Esophagus muscularis mucosa (tissue), 4 donors: Measurements from ENCODE around the gene PABPN1. TPM values are rescaled to one million over a fixed set of nuclear protein-coding genes. Genes with fewer than 3 reads are reported as not detected.

Source experiments
- DNase-seq: peaks from one replicate; pipeline ENCODE4 v3.0.0-alpha.2; 2017; ENCODE audit errors: extremely low spot score
- H3K27ac ChIP-seq, 4 donors: fragments of 200-600 bp; sonication (generic); replicated peaks in 1 of 4; 1 replicate in 3 of 4; 2 replicates in 1 of 4; pipeline ENCODE4 v1.5.1; 2016 to 2019; ENCODE audit warnings: mild to moderate bottlenecking in 1 of 4
- H3K27me3 ChIP-seq, 4 donors: fragments of 200-600 bp; sonication (generic); one replicate each; pipeline versions ENCODE4 v1.5.1 to v1.6.0; 2016 to 2019
- H3K36me3 ChIP-seq, 4 donors: fragments of 200-600 bp; sonication (generic); one replicate each; pipeline ENCODE4 v1.5.1; 2016 to 2019
- H3K4me1 ChIP-seq, 4 donors: fragments of 200-600 bp; sonication (generic); one replicate each; pipeline ENCODE4 v1.5.1; 2016 to 2019
- H3K4me3 ChIP-seq, 4 donors: fragments of 200-600 bp; sonication (generic); 1 replicate in 2 of 4; 2 replicates in 2 of 4; pipeline ENCODE4 v1.5.1; 2016 to 2019; ENCODE audit warnings: mild to moderate bottlenecking in 4 of 4, moderate library complexity in 1 of 4
- H3K9me3 ChIP-seq, 4 donors: fragments of 200-600 bp; sonication (generic); 1 replicate in 3 of 4; 2 replicates in 1 of 4; pipeline ENCODE4 v1.5.1; 2016 to 2019
- CTCF ChIP-seq, 3 experiments: fragments of 200-600 bp in 2 of 3; fragments of 450-650 bp in 1 of 3; sonication (generic) in 2 of 3; IDR thresholded peaks; one replicate each; pipeline ENCODE4 v1.5.1; 2017 to 2019; ENCODE audit warnings: antibody characterized with exemption in 3 of 3, mild to moderate bottlenecking in 2 of 3, moderate library complexity in 1 of 3
- EP300 ChIP-seq: sonication (generic); formaldehyde crosslinking; IDR thresholded peaks from one replicate; pipeline ENCODE4 v1.6.1; 2017; ENCODE audit warnings: antibody characterized with exemption
- POLR2A ChIP-seq: fragments of 450-650 bp; IDR thresholded peaks from one replicate; pipeline ENCODE4 v1.6.1; 2017; ENCODE audit warnings: antibody characterized with exemption, moderate library complexity, mild to moderate bottlenecking, low read depth
- POLR2AphosphoS5 ChIP-seq, 2 donors: sonication (generic); formaldehyde crosslinking; IDR thresholded peaks; one replicate each; pipeline ENCODE4 v1.6.1; 2017; ENCODE audit warnings: antibody characterized with exemption in 2 of 2
- WGBS: methylation state at CpG from one replicate; pipeline ENCODE4 v1.1.5; 2018; 5-methylcytosine and 5-hydroxymethylcytosine counted together
- intact Hi-C: fragments of 100-400 bp; cut with DNase I; formaldehyde crosslinking; loops from one replicate; pipeline ENCODE4 v1.15.1; 2023
- total RNA-seq, 4 donors: library from RNA; depleted of rRNA; stranded (reverse); fragments of >200 nt; gene quantifications; one replicate each; pipeline versions ENCODE4 v1.1.0 to v1.2.1, GENCODE V29; 2016

The PABPN1 gene
- total RNA-seq, 4 donors from 2014 or later: 44.6 to 68.1 (median 53.9) TPM

- Histone ChIP-seq H3K4me3 (peak overlapping the region; percentile 69 to 84 (median 82)), H3K27me3 (no peaks in the 10 kb centered on the region), H3K9me3 (no peaks in the 10 kb centered on the region), H3K27ac (peak overlapping the region; percentile 94 to 100 (median 99)), H3K36me3 (peaks cover 0 to 22% (median 7%) of the 10 kb centered on the region in 4 donors), H3K4me1 (peaks cover 37 to 49% (median 43%) of the 10 kb centered on the region in 4 donors)
- intact Hi-C loops: loop anchor here (10.0 kb wide), 2 partner anchors 177 to 1143 kb away; partner anchors contain the start of gene SDR39U1
- no peak for DNase-seq
- no CpG with 5 or more reads among the region's 25 CpGs for WGBS
- TF ChIP-seq POLR2AphosphoS5 (IDR thresholded peaks at IDR 0.05) (peak; percentile 81 to 95), POLR2A (peak; percentile 85), EP300 (no peak)
Measured at GRCh38 chr14:23301969-23302289, 19.3 kb upstream of the PABPN1 start.

DNA sequence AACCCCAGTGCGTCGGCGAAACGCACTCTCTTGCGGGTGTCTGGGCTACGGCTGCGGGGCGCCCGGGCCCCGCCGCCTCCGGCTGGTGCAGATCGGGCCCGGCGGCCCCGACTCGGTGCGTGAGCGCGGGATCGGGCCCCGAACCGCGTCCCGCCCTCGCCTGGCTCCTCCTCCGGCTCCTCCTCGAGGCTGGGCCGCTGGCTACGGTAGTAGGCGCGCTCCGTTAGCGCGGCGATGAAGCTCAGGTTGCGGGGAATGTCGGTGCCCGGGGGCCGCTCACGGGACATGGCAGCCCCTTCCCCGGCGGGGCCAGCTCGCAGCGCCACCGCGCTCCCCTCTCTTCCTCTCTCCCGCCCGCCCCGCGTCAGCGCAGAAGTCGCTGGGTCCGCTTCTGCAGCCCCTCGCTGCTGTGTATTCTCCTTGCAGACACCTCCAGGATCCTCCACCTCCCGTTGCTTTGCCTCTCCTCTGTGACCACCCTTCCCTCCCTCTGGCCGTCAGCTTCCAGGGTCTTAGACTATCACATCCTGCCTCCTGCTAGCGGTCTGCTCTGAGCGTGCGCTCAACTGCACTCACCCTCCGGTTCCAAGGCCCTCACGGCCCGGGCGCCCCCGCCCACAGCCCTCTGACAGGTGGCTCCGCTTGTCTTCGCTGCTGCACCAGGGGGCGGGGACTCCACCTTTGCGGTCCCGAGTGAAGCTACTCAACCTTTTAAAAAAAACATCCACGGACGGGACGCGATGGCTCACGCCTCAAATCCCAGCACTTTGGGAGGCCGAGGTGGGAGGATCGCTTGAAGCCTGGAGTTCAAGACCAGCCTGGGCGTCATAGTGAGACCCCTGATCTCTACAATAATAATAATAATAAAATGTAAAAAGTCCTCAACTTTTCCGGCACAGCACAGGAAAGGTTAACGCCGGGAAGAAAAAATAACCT, 18.7 kb upstream of the PABPN1 start, which contains the start of gene PPP1R3E:
TSS of gene PPP1R3E (minus strand) at position 570 of the 936 bp plus-strand sequence. CDS start at position 287, 283 bp downstream.
- Histone ChIP-seq H3K27me3 (no peaks in the 10 kb centered on the region), H3K9me3 (no peaks in the 10 kb centered on the region), H3K36me3 (peaks cover 0 to 15% (median 5%) of the 10 kb centered on the region in 4 donors), H3K4me1 (peaks cover 43 to 55% (median 49%) of the 10 kb centered on the region in 4 donors), H3K4me3 (peak within 1 kb of the TSS; percentile 69 to 84 (median 82)), H3K27ac (peak within 1 kb of the TSS; percentile 94 to 100 (median 99))
- intact Hi-C loops: loop anchor here (10.0 kb wide), 2 partner anchors 178 to 1142 kb away; partner anchors contain the start of gene SDR39U1
- 4% methylated on average over 54 of the region's 81 CpGs for WGBS
- DNase-seq: peak; percentile 94
- no peak for TF ChIP-seq EP300
- TF ChIP-seq POLR2AphosphoS5 (IDR thresholded peaks at IDR 0.05): peak; percentile 57 to 66
- no peak for TF ChIP-seq CTCF (IDR thresholded peaks at IDR 0.05)
- TF ChIP-seq POLR2A: peak; percentile 44

GRCh38 chr14:23306412-23307145, 14.7 kb upstream of the PABPN1 start, which contains the start of gene BCL2L2:
BCL2L2 (plus strand) TSS chr14:23306833; CDS start chr14:23307768, 935 bp downstream.
- intact Hi-C loops: loop anchor here (10.0 kb wide), 2 partner anchors 182 to 1138 kb away; partner anchors contain the start of gene SDR39U1
- DNase-seq: peak; percentile 96
- H3K4me3 ChIP-seq: peak within 1 kb of the TSS; percentile 69 to 87 (median 75)
- no peaks in the 10 kb centered on the region for H3K9me3 ChIP-seq
- WGBS: under 1% methylated on average over 20 of the region's 24 CpGs
- peaks cover 35 to 57% (median 50%) of the 10 kb centered on the region in 4 donors for H3K4me1 ChIP-seq
- no peak for TF ChIP-seq CTCF (IDR thresholded peaks at IDR 0.05)
- peak; percentile 72 to 86 for TF ChIP-seq POLR2AphosphoS5 (IDR thresholded peaks at IDR 0.05)
- no peak for TF ChIP-seq EP300
- TF ChIP-seq POLR2A: peak; percentile 9
- H3K27ac ChIP-seq: peak within 1 kb of the TSS; percentile 87 to 91 (median 90)
- H3K36me3 ChIP-seq: peaks cover 5 to 38% (median 30%) of the 10 kb centered on the region in 4 donors
- no peaks in the 10 kb centered on the region for H3K27me3 ChIP-seq

- no peaks in the 10 kb centered on the region for H3K27me3 ChIP-seq
- TF ChIP-seq CTCF (IDR thresholded peaks at IDR 0.05) (no peak), POLR2A (no peak), POLR2AphosphoS5 (IDR thresholded peaks at IDR 0.05) (no peak), EP300 (no peak)
- H3K4me1 ChIP-seq: peaks cover 35 to 57% (median 50%) of the 10 kb centered on the region in 4 donors
- intact Hi-C loops: loop anchor here (10.0 kb wide), 2 partner anchors 182 to 1138 kb away; partner anchors contain the start of gene SDR39U1
- peak overlapping the region; percentile 69 to 87 (median 75) for H3K4me3 ChIP-seq
- H3K27ac ChIP-seq: peak overlapping the region; percentile 87 to 91 (median 90)
- peaks cover 10 to 43% (median 30%) of the 10 kb centered on the region in 4 donors for H3K36me3 ChIP-seq
- DNase-seq: no peak
- 10% methylated on average over 4 of the region's 5 CpGs for WGBS
- H3K9me3 ChIP-seq: no peaks in the 10 kb centered on the region
Measured at GRCh38 chr14:23307146-23307530, 14.1 kb upstream of the PABPN1 start.
